ENCODE measurements around the gene RNU1-1.

GRCh38 chr1:16484931-16485330 lies 29.2 kb downstream of the RNU1-1 start:
- TF ChIP-seq CTCF (IDR thresholded peaks at IDR 0.05 in 2 of 3, conservative IDR thresholded peaks at IDR 0.05 in 1 of 3; ENCODE audit: control insufficient read depth in 2 of 3, extremely low read depth in 1 of 3, insufficient read depth in 1 of 3, low read depth in 3 of 3, low read length in 3 of 3): no peak
- no peak for TF ChIP-seq MAX (IDR thresholded peaks at IDR 0.05; ENCODE audit: low read depth, low read length)
- TF ChIP-seq ZSCAN29 (IDR thresholded peaks at IDR 0.05): no peak
- TF ChIP-seq RAD51 (IDR thresholded peaks at IDR 0.05): no peak
- TF ChIP-seq SMC3 (IDR thresholded peaks at IDR 0.05; ENCODE audit: borderline replicate concordance, low read length): no peak
- TF ChIP-seq POLR2AphosphoS5 (IDR thresholded peaks at IDR 0.05; ENCODE audit: low read length): no peak
- TF ChIP-seq, protein P1, sequence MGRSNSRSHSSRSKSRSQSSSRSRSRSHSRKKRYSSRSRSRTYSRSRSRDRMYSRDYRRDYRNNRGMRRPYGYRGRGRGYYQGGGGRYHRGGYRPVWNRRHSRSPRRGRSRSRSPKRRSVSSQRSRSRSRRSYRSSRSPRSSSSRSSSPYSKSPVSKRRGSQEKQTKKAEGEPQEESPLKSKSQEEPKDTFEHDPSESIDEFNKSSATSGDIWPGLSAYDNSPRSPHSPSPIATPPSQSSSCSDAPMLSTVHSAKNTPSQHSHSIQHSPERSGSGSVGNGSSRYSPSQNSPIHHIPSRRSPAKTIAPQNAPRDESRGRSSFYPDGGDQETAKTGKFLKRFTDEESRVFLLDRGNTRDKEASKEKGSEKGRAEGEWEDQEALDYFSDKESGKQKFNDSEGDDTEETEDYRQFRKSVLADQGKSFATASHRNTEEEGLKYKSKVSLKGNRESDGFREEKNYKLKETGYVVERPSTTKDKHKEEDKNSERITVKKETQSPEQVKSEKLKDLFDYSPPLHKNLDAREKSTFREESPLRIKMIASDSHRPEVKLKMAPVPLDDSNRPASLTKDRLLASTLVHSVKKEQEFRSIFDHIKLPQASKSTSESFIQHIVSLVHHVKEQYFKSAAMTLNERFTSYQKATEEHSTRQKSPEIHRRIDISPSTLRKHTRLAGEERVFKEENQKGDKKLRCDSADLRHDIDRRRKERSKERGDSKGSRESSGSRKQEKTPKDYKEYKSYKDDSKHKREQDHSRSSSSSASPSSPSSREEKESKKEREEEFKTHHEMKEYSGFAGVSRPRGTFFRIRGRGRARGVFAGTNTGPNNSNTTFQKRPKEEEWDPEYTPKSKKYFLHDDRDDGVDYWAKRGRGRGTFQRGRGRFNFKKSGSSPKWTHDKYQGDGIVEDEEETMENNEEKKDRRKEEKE (IDR thresholded peaks at IDR 0.05): no peak

Data from GM12878 (cell line).